Stimulated activated CD8-positive, alpha-beta memory T cell treated with anti-CD3 and anti-CD28 coated beads, Interleukin-4, amount 100 ng/mL, for 48 hours (primary cell): ENCODE results near the gene KRTAP1-1.
"Not testable (repeated sequence)": the region's sequence is repeated elsewhere in the genome, so short reads cannot be mapped to it uniquely, and the experiment has no call there.

Experiments used
- DNase-seq: peaks from one replicate; pipeline ENCODE4 v3.0.0-alpha.2; 2020

Gene KRTAP1-1

GRCh38 chr17:41040783-41041571 lies at the start of gene KRTAP1-1:
TSS of gene KRTAP1-1 (minus strand) at chr17:41041450. CDS start at chr17:41041397, 53 bp downstream.
- not testable (repeated sequence) for DNase-seq

- DNase-seq: not testable (repeated sequence)
Observed at GRCh38 chr17:41088760-41089352, 47.6 kb upstream of the KRTAP1-1 start.

- not testable (repeated sequence) for DNase-seq
Observed at GRCh38 chr17:41084100-41084856, 43.0 kb upstream of the KRTAP1-1 start, which contains the start of gene KRTAP4-7. TSS of gene KRTAP4-7 (plus strand) at chr17:41084150. CDS start at chr17:41084207, 57 bp downstream.

GRCh38 chr17:41083427-41083826 lies 42.2 kb upstream of the KRTAP1-1 start:
- DNase-seq: not testable (repeated sequence)

GRCh38 chr17:41082626-41083025 lies 41.4 kb upstream of the KRTAP1-1 start:
- DNase-seq: no peak

- DNase-seq: no peak
Observed at GRCh38 chr17:41076788-41077187, 35.5 kb upstream of the KRTAP1-1 start.

- no peak for DNase-seq
Observed at GRCh38 chr17:41073676-41074075, 32.4 kb upstream of the KRTAP1-1 start.

- no peak for DNase-seq
Observed at GRCh38 chr17:41071606-41072360, 30.5 kb upstream of the KRTAP1-1 start.

GRCh38 chr17:41069031-41069430 lies 27.8 kb upstream of the KRTAP1-1 start:
- DNase-seq: no peak

- DNase-seq: no peak
Observed at GRCh38 chr17:41067281-41067680, 26.0 kb upstream of the KRTAP1-1 start.

- no peak for DNase-seq
Observed at GRCh38 chr17:41065829-41066624, 24.8 kb upstream of the KRTAP1-1 start, which contains the start of gene KRTAP2-4. TSS of gene KRTAP2-4 (minus strand) at chr17:41065879. CDS start at chr17:41065845, 34 bp downstream.

- DNase-seq: not testable (repeated sequence)
Observed at GRCh38 chr17:41065016-41065689, 23.9 kb upstream of the KRTAP1-1 start.

GRCh38 chr17:41064301-41064700 lies 23.1 kb upstream of the KRTAP1-1 start:
- no peak for DNase-seq

GRCh38 chr17:41063449-41063848 lies 22.2 kb upstream of the KRTAP1-1 start:
- DNase-seq: no peak

- no peak for DNase-seq
Observed at GRCh38 chr17:41061964-41062363, 20.7 kb upstream of the KRTAP1-1 start.

GRCh38 chr17:41060052-41060604 lies 18.9 kb upstream of the KRTAP1-1 start, which contains the start of gene KRTAP2-3:
TSS of gene KRTAP2-3 (minus strand) at chr17:41060114. CDS start at chr17:41060050, 64 bp downstream.
- no peak for DNase-seq

GRCh38 chr17:41059276-41060051 lies 18.2 kb upstream of the KRTAP1-1 start:
- DNase-seq: not testable (repeated sequence)

- no peak for DNase-seq
Observed at GRCh38 chr17:41058741-41059140, 17.5 kb upstream of the KRTAP1-1 start.

- DNase-seq: no peak
Observed at GRCh38 chr17:41057547-41057946, 16.3 kb upstream of the KRTAP1-1 start.

- DNase-seq: not testable (repeated sequence)
Observed at GRCh38 chr17:41055130-41055529, 13.9 kb upstream of the KRTAP1-1 start, which contains the start of gene KRTAP2-2. TSS of gene KRTAP2-2 (minus strand) at chr17:41055230. CDS start at chr17:41055211, 19 bp downstream.
